Fibroblast of lung (primary cell): ENCODE data around the gene LAMA5. TPM values are rescaled to one million over a fixed set of nuclear protein-coding genes. Genes with fewer than 3 reads are reported as not detected.

Source experiments
- DNase-seq, 2 donors: peaks; one replicate each; pipeline versions ENCODE4 v3.0.0 to v3.0.0-alpha.2; 2010; ENCODE audit warnings: low read depth in 2 of 2
- H2AFZ ChIP-seq: 2 replicates; pipeline ENCODE4 v1.5.1; 2012; ENCODE audit warnings: low read length, control low read depth, inconsistent platforms
- H3K27ac ChIP-seq: 2 replicates; pipeline ENCODE4 v1.5.1; 2011; ENCODE audit warnings: low read length, control low read depth; ENCODE audit not compliant: insufficient read depth
- H3K27me3 ChIP-seq: 2 replicates; pipeline ENCODE4 v1.5.1; 2011; ENCODE audit warnings: mild to moderate bottlenecking, low read length; ENCODE audit not compliant: control insufficient read depth, insufficient read depth
- H3K36me3 ChIP-seq: 2 replicates; pipeline ENCODE4 v1.5.1; 2011; ENCODE audit warnings: low read length; ENCODE audit not compliant: control insufficient read depth, insufficient read depth
- H3K4me1 ChIP-seq: 2 replicates; pipeline ENCODE4 v1.5.1; 2011; ENCODE audit warnings: low read length; ENCODE audit not compliant: control insufficient read depth, insufficient read depth; ENCODE audit errors: extremely low read depth
- H3K4me2 ChIP-seq: 2 replicates; pipeline ENCODE4 v1.5.1; 2011; ENCODE audit warnings: low read length, control low read depth; ENCODE audit not compliant: insufficient read depth; ENCODE audit errors: extremely low read depth
- H3K4me3 ChIP-seq, 4 experiments: fragments of 200-600 bp in 1 of 4; sonication (generic) in 1 of 4; replicated peaks in 1 of 4; 2 replicates each; pipeline ENCODE4 v1.5.1; 2011 to 2016; ENCODE audit warnings: low read length in 4 of 4, low read depth in 3 of 4, mild to moderate bottlenecking in 3 of 4, control low read depth in 2 of 4, inconsistent platforms in 1 of 4, mixed read lengths in 1 of 4; ENCODE audit not compliant: insufficient read depth in 1 of 4; ENCODE audit errors: control extremely low read depth in 1 of 4
- H3K79me2 ChIP-seq: 2 replicates; pipeline ENCODE4 v1.5.1; 2012; ENCODE audit warnings: mild to moderate bottlenecking, low read length, inconsistent platforms; ENCODE audit not compliant: control insufficient read depth, insufficient read depth
- H3K9ac ChIP-seq: 2 replicates; pipeline ENCODE4 v1.5.1; 2011; ENCODE audit warnings: mild to moderate bottlenecking, low read length, control low read depth; ENCODE audit not compliant: insufficient read depth
- H3K9me3 ChIP-seq: 2 replicates; pipeline ENCODE4 v1.5.1; 2012; ENCODE audit warnings: low read depth, low read length; ENCODE audit not compliant: control insufficient read depth, insufficient read depth
- H4K20me1 ChIP-seq: 2 replicates; pipeline ENCODE4 v1.5.1; 2011; ENCODE audit warnings: low read length; ENCODE audit not compliant: control insufficient read depth, insufficient read depth; ENCODE audit errors: extremely low read depth
- CTCF ChIP-seq, 2 donors: IDR thresholded peaks in 1 of 2; conservative IDR thresholded peaks in 1 of 2; 1 replicate in 1 of 2; 2 replicates in 1 of 2; pipeline ENCODE4 v1.5.1; 2011 to 2012; ENCODE audit warnings: low read length in 2 of 2, control low read depth in 1 of 2, inconsistent platforms in 1 of 2, low read depth in 1 of 2, mild to moderate bottlenecking in 1 of 2
- EZH2 ChIP-seq: IDR thresholded peaks from 2 replicates; pipeline ENCODE4 v1.5.1; 2012; ENCODE audit warnings: low read length, control low read depth, mild to moderate bottlenecking; ENCODE audit errors: missing control alignments
- polyA plus RNA-seq, 2 donors: library from polyadenylated mRNA; depleted of rRNA in 1 of 2; stranded (reverse) in 1 of 2; unstranded in 1 of 2; fragments of >200 nt; gene quantifications; 2 replicates each; pipeline ENCODE4 v1.2.1, GENCODE V29; 2011 to 2012; ENCODE audit warnings: missing spikeins in 1 of 2
- total RNA-seq: library from RNA; depleted of rRNA; stranded (reverse); fragments of >200 nt; gene quantifications from 2 replicates; pipeline ENCODE4 v1.2.1, GENCODE V29; 2014

The LAMA5 gene
- total and polyA plus RNA-seq, 2 donors (not counting 1 experiment from before 2014, with no cell fraction given): 1.5 to 81.6 TPM

GRCh38 chr20:62275219-62275618, 91.9 kb downstream of the LAMA5 start:
- Histone ChIP-seq H3K4me1 (no peaks in the 10 kb centered on the region), H3K9ac (no peak overlapping the region), H2AFZ (no peak overlapping the region), H4K20me1 (no peaks in the 10 kb centered on the region), H3K27ac (no peak overlapping the region), H3K79me2 (no peaks in the 10 kb centered on the region), H3K4me2 (no peak overlapping the region), H3K4me3 (no peak overlapping the region), H3K36me3 (peaks cover 3% of the 10 kb centered on the region), H3K9me3 (no peaks in the 10 kb centered on the region), H3K27me3 (no peaks in the 10 kb centered on the region)
- TF ChIP-seq CTCF (conservative IDR thresholded peaks at IDR 0.05 in 1 of 2, IDR thresholded peaks at IDR 0.05 in 1 of 2; ENCODE audit: low read depth in 1 of 2, low read length in 2 of 2) (no peak), EZH2 (no peak)
- no peak for DNase-seq

GRCh38 chr20:62274332-62274950, 92.7 kb downstream of the LAMA5 start:
- H4K20me1 ChIP-seq: no peaks in the 10 kb centered on the region
- H3K27ac ChIP-seq: no peak overlapping the region
- H2AFZ ChIP-seq: no peak overlapping the region
- H3K4me3 ChIP-seq: no peak overlapping the region
- H3K79me2 ChIP-seq: no peaks in the 10 kb centered on the region
- H3K4me1 ChIP-seq: no peaks in the 10 kb centered on the region
- H3K9me3 ChIP-seq: no peaks in the 10 kb centered on the region
- no peaks in the 10 kb centered on the region for H3K27me3 ChIP-seq
- TF ChIP-seq CTCF (conservative IDR thresholded peaks at IDR 0.05 in 1 of 2, IDR thresholded peaks at IDR 0.05 in 1 of 2; ENCODE audit: low read depth in 1 of 2, low read length in 2 of 2) (no peak), EZH2 (no peak)
- H3K36me3 ChIP-seq: peaks cover 3% of the 10 kb centered on the region
- no peak overlapping the region for H3K4me2 ChIP-seq
- H3K9ac ChIP-seq: no peak overlapping the region
- DNase-seq: peak in 1 of 2 donors; percentile 10

GRCh38 chr20:62273416-62273815, 93.7 kb downstream of the LAMA5 start:
- H4K20me1 ChIP-seq: no peaks in the 10 kb centered on the region
- H3K27me3 ChIP-seq: no peaks in the 10 kb centered on the region
- no peaks in the 10 kb centered on the region for H3K9me3 ChIP-seq
- no peak overlapping the region for H3K9ac ChIP-seq
- peaks cover 3% of the 10 kb centered on the region for H3K36me3 ChIP-seq
- no peak for DNase-seq
- no peak overlapping the region for H3K4me3 ChIP-seq
- H3K27ac ChIP-seq: no peak overlapping the region
- TF ChIP-seq CTCF (conservative IDR thresholded peaks at IDR 0.05 in 1 of 2, IDR thresholded peaks at IDR 0.05 in 1 of 2; ENCODE audit: low read depth in 1 of 2, low read length in 2 of 2) (no peak), EZH2 (no peak)
- H2AFZ ChIP-seq: no peak overlapping the region
- H3K79me2 ChIP-seq: no peaks in the 10 kb centered on the region
- no peaks in the 10 kb centered on the region for H3K4me1 ChIP-seq
- H3K4me2 ChIP-seq: no peak overlapping the region
